HG03439 (cell line): ENCODE data around the gene ACSM2A.
"Not testable (repeated sequence)": the region's sequence is repeated elsewhere in the genome, so short reads cannot be mapped to it uniquely, and the experiment has no call there.

ENCODE experiments used
- ATAC-seq: cut with Tn5 transposase; IDR thresholded peaks from one replicate; pipeline ENCODE4 v1.9.1; 2021; ENCODE audit warnings: mild to moderate bottlenecking, moderate library complexity; ENCODE audit not compliant: unreplicated experiment

ACSM2A gene

DNA sequence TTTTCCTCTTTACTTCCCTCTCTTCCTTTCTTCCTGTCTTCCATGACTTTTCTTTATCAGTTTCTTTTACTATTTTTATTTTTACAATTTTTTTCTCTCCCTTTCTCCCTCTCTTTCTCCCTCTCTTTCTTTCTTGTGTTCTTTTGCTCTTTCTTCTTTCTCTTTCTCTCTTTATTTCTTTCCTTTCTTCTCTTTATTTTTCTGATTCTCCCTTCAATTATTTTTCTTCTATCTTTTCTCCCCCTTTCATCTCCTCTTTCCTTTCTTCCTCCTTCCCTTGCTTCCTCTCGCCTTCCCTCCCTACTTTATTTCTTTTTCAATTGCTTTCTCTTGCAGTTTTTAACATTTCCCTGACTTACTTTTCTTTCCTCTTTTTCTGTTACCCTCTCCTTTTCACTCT is 85.3 kb downstream of the ACSM2A start:
- ATAC-seq, result not testable (repeated sequence)
